IMR-90 (cell line): ENCODE data around the gene C12orf54. TPM values are rescaled to one million over a fixed set of nuclear protein-coding genes. Genes with fewer than 3 reads are reported as not detected.

Experiments
- ATAC-seq: fragments of 200-7000 bp; cut with Tn5 transposase; 2 replicates; pipeline ENCODE4 v1.9.1; 2020; ENCODE audit warnings: low read depth, mild to moderate bottlenecking, moderate library complexity
- BruUV-seq: library from RNA; stranded (reverse); fragments of 400-500 nt; replicated peaks from 2 replicates; lab custom pipeline; 2021; lab: Mats Ljungman, UMichigan
- CTCF ChIA-PET: fragments of 300-600 bp; formaldehyde crosslinking; extraction: SDS; loops from one replicate; lab custom pipeline; 2021; ENCODE audit warnings: antibody characterized with exemption; lab: Yijun Ruan, JAX
- POLR2A ChIA-PET: fragments of 300-600 bp; sonication (Branson Sonifier 250); formaldehyde crosslinking; loops from one replicate; lab custom pipeline; 2022; ENCODE audit warnings: antibody characterized with exemption; ENCODE audit not compliant: unreplicated experiment; lab: Charles Lee
- DNase-seq: peaks from one replicate; pipeline ENCODE4 v3.0.0; 2013
- H2AFZ ChIP-seq: replicated peaks from 2 replicates; pipeline ENCODE3; 2013; ENCODE audit warnings: low read length, mild to moderate bottlenecking; ENCODE audit not compliant: poor library complexity
- H2AK5ac ChIP-seq: 2 replicates; pipeline ENCODE4 v1.6.1; 2013; ENCODE audit warnings: low read depth, low read length, inconsistent platforms
- H2AK9ac ChIP-seq: replicated peaks from 2 replicates; pipeline ENCODE3; 2013; ENCODE audit warnings: mild to moderate bottlenecking, low read depth, low read length, moderate library complexity; ENCODE audit not compliant: poor library complexity
- H2BK120ac ChIP-seq: 2 replicates; pipeline ENCODE4 v1.6.1; 2013; ENCODE audit warnings: low read depth, low read length, inconsistent platforms
- H2BK15ac ChIP-seq: 3 replicates; pipeline ENCODE4 v1.6.1; 2013; ENCODE audit warnings: low read depth, low read length, inconsistent platforms
- H2BK20ac ChIP-seq: 2 replicates; pipeline ENCODE4 v1.6.1; 2013; ENCODE audit warnings: low read depth, mild to moderate bottlenecking, inconsistent platforms, low read length, moderate library complexity
- H2BK5ac ChIP-seq: 2 replicates; pipeline ENCODE4 v1.6.1; 2013; ENCODE audit warnings: mild to moderate bottlenecking, low read depth, low read length, inconsistent platforms; ENCODE audit not compliant: poor library complexity, severe bottlenecking
- H3K14ac ChIP-seq: replicated peaks from 2 replicates; pipeline ENCODE4 v1.6.1; 2013; ENCODE audit warnings: low read depth, low read length, inconsistent platforms
- H3K18ac ChIP-seq: 2 replicates; pipeline ENCODE4 v1.6.1; 2013; ENCODE audit warnings: low read depth, low read length, control low read depth
- H3K23ac ChIP-seq: 2 replicates; pipeline ENCODE4 v1.6.1; 2013; ENCODE audit warnings: low read depth, low read length, inconsistent platforms
- H3K27ac ChIP-seq: 2 replicates; pipeline ENCODE4 v1.5.1; 2013; ENCODE audit warnings: mild to moderate bottlenecking, control low read depth, low read length; ENCODE audit not compliant: insufficient read depth
- H3K27me3 ChIP-seq: 2 replicates; pipeline ENCODE4 v1.6.1; 2013; ENCODE audit warnings: low read length; ENCODE audit not compliant: control insufficient read depth, insufficient read depth
- H3K36me3 ChIP-seq: 2 replicates; pipeline ENCODE4 v1.6.1; 2013; ENCODE audit warnings: low read length, mixed read lengths; ENCODE audit not compliant: control insufficient read depth, insufficient read depth
- H3K4ac ChIP-seq: 2 replicates; pipeline ENCODE4 v1.6.1; 2013; ENCODE audit warnings: low read depth, low read length, inconsistent platforms
- H3K4me1 ChIP-seq: 2 replicates; pipeline ENCODE4 v1.6.1; 2013; ENCODE audit warnings: low read length, mixed read lengths; ENCODE audit not compliant: control insufficient read depth, insufficient read depth
- H3K4me2 ChIP-seq: 2 replicates; pipeline ENCODE4 v1.6.1; 2013; ENCODE audit warnings: low read depth, mild to moderate bottlenecking, control low read depth, low read length, moderate library complexity
- H3K4me3 ChIP-seq: 2 replicates; pipeline ENCODE4 v1.5.1; 2013; ENCODE audit warnings: low read depth, mild to moderate bottlenecking, control low read depth, low read length, moderate library complexity; ENCODE audit not compliant: insufficient read depth
- H3K56ac ChIP-seq: 2 replicates; pipeline ENCODE4 v1.6.1; 2013; ENCODE audit warnings: low read length, inconsistent platforms; ENCODE audit not compliant: insufficient read depth; ENCODE audit errors: extremely low read depth
- H3K79me1 ChIP-seq, 2 experiments: 2 replicates each; pipeline ENCODE4 v1.6.1; 2013; ENCODE audit warnings: low read length in 2 of 2, inconsistent platforms in 1 of 2, low read depth in 1 of 2
- H3K9ac ChIP-seq: 2 replicates; pipeline ENCODE4 v1.6.1; 2013; ENCODE audit warnings: low read depth, low read length, control low read depth
- H3K9me1 ChIP-seq: 2 replicates; pipeline ENCODE4 v1.6.1; 2013; ENCODE audit warnings: low read length, inconsistent platforms; ENCODE audit not compliant: insufficient read depth
- H3K9me3 ChIP-seq: 2 replicates; pipeline ENCODE4 v1.6.1; 2013; ENCODE audit warnings: low read length; ENCODE audit not compliant: control insufficient read depth, insufficient read depth
- H4K20me1 ChIP-seq: 2 replicates; pipeline ENCODE4 v1.6.1; 2013; ENCODE audit warnings: low read length, inconsistent platforms; ENCODE audit not compliant: insufficient read depth
- H4K5ac ChIP-seq: 2 replicates; pipeline ENCODE4 v1.6.1; 2013; ENCODE audit warnings: mild to moderate bottlenecking, low read depth, low read length, control low read depth
- H4K8ac ChIP-seq, 2 experiments: 2 replicates each; pipeline ENCODE4 v1.6.1; 2013; ENCODE audit warnings: low read depth in 2 of 2, low read length in 2 of 2, control low read depth in 1 of 2, inconsistent platforms in 1 of 2
- H4K91ac ChIP-seq: 2 replicates; pipeline ENCODE4 v1.6.1; 2013; ENCODE audit warnings: low read depth, low read length, inconsistent platforms; ENCODE audit not compliant: insufficient read depth
- CHD1 ChIP-seq: IDR thresholded peaks from 2 replicates; pipeline ENCODE4 v1.6.1; 2012; ENCODE audit warnings: low read depth, low read length, improper control_type of control experiment
- FOS ChIP-seq: fragments of 150-350 bp; IDR thresholded peaks from 2 replicates; pipeline ENCODE4 v1.6.1; 2016; ENCODE audit warnings: low read depth, low read length
- MAFK ChIP-seq: IDR thresholded peaks from 2 replicates; pipeline ENCODE4 v1.6.1; 2012; ENCODE audit warnings: low read depth, low read length, improper control_type of control experiment
- MAZ ChIP-seq: IDR thresholded peaks from 2 replicates; pipeline ENCODE4 v1.6.1; 2012; ENCODE audit warnings: low read depth, mild to moderate bottlenecking, low read length, improper control_type of control experiment, moderate library complexity, borderline replicate concordance
- MXI1 ChIP-seq: IDR thresholded peaks from 2 replicates; pipeline ENCODE4 v1.6.1; 2012; ENCODE audit warnings: low read depth, mild to moderate bottlenecking, low read length, moderate library complexity, borderline replicate concordance
- NFE2L2 ChIP-seq: fragments of 150-350 bp; IDR thresholded peaks from 2 replicates; pipeline ENCODE4 v1.6.1; 2016; ENCODE audit warnings: low read depth, mild to moderate bottlenecking, low read length
- RAD21 ChIP-seq: IDR thresholded peaks from 2 replicates; pipeline ENCODE4 v1.6.1; 2012; ENCODE audit warnings: low read length, improper control_type of control experiment
- RCOR1 ChIP-seq: IDR thresholded peaks from 2 replicates; pipeline ENCODE4 v1.6.1; 2012; ENCODE audit warnings: mild to moderate bottlenecking, low read length, improper control_type of control experiment; ENCODE audit not compliant: insufficient replicate concordance
- RFX5 ChIP-seq: IDR thresholded peaks from 2 replicates; pipeline ENCODE4 v1.8.0; 2012; ENCODE audit warnings: low read depth, mild to moderate bottlenecking, low read length, moderate library complexity
- SMC3 ChIP-seq: fragments of 150-350 bp; IDR thresholded peaks from 2 replicates; pipeline ENCODE4 v1.6.1; 2016; ENCODE audit warnings: low read depth, mild to moderate bottlenecking, antibody characterized with exemption, low read length, moderate library complexity
- USF2 ChIP-seq: fragments of 150-350 bp; IDR thresholded peaks from 2 replicates; pipeline ENCODE4 v1.6.1; 2017; ENCODE audit warnings: mild to moderate bottlenecking, antibody characterized with exemption, low read length, low read depth
- WGBS, 2 experiments: methylation state at CpG; one replicate each; pipeline versions ENCODE4 v1.1.5 to v1.1.7; 2013; ENCODE audit warnings: missing lambda C conversion rate in 2 of 2; ENCODE audit not compliant: insufficient read length in 1 of 2; ENCODE audit errors: extremely low coverage in 2 of 2; 5-methylcytosine and 5-hydroxymethylcytosine counted together
- dilution Hi-C: fragments of 300-500 bp; cut with HindIII; formaldehyde crosslinking; loops from one replicate; pipeline ENCODE4 v1.14.3; 2018; ENCODE audit warnings: low sequenced_read_pairs; ENCODE audit not compliant: unreplicated experiment
- in situ Hi-C: fragments of 300-500 bp; cut with MboI; formaldehyde crosslinking; loops from 3 replicates; pipeline ENCODE4 v1.14.3; 2019; ENCODE audit warnings: low sequenced_read_pairs, inconsistent platforms, mixed read lengths
- intact Hi-C: fragments of 100-400 bp; cut with micrococcal nuclease; formaldehyde crosslinking; loops from 2 replicates; pipeline ENCODE4 v1.10.0; 2022
- polyA plus RNA-seq, 3 experiments: library from polyadenylated mRNA; depleted of rRNA; stranded (reverse); fragments of >200 nt; gene quantifications; 2 replicates each; pipeline ENCODE4 v1.2.3, GENCODE V29; 2012; ENCODE audit warnings: low replicate concordance in 1 of 3
- total RNA-seq: library from RNA; depleted of rRNA; stranded (reverse); fragments of >200 nt; gene quantifications from 2 replicates; pipeline ENCODE4 v1.2.3, GENCODE V29; 2012
- TF ChIP-seq, protein P1 (sequence below): conservative IDR thresholded peaks from 2 replicates; pipeline ENCODE4 v1.5.1; 2012; ENCODE audit warnings: mild to moderate bottlenecking, low read depth, low read length, improper control_type of control experiment

Gene C12orf54
- total and polyA plus RNA-seq, 2 of the 4 experiments (the other 2 are of a cell fraction) = not detected

GRCh38 chr12:48451372-48451771 lies 30.9 kb upstream of the C12orf54 start:
- Histone ChIP-seq H3K9me1 (no peaks in the 10 kb centered on the region), H3K56ac (no peak overlapping the region), H2AK9ac (no peak overlapping the region), H4K91ac (no peak overlapping the region), H2AK5ac (no peak overlapping the region), H3K9me3 (no peaks in the 10 kb centered on the region), H3K27me3 (no peaks in the 10 kb centered on the region), H3K4ac (no peak overlapping the region), H3K9ac (no peak overlapping the region), H2BK20ac (no peak overlapping the region), H3K27ac (no peak overlapping the region), H3K4me2 (no peak overlapping the region), H4K8ac (no peak overlapping the region), H2BK5ac (no peak overlapping the region), H3K14ac (no peak overlapping the region), H4K20me1 (no peaks in the 10 kb centered on the region), H2AFZ (no peak overlapping the region), H3K4me3 (no peak overlapping the region), H2BK120ac (no peak overlapping the region), H3K79me1 (no peaks in the 10 kb centered on the region), H3K23ac (no peak overlapping the region), H4K5ac (no peak overlapping the region), H2BK15ac (no peak overlapping the region), H3K4me1 (no peaks in the 10 kb centered on the region), H3K36me3 (no peaks in the 10 kb centered on the region), H3K18ac (no peak overlapping the region)
- DNase-seq (no peak), ATAC-seq (no peak)
- ChIA-PET POLR2A (no interaction called here), CTCF (no interaction called here)
- dilution Hi-C loops (no loop called here), intact Hi-C loops (no loop called here), in situ Hi-C loops (no loop called here)
- no peak for TF ChIP-seq MXI1
- no peak for TF ChIP-seq RFX5
- TF ChIP-seq RAD21 = no peak
- no peak for TF ChIP-seq NFE2L2
- no peak for TF ChIP-seq RCOR1
- TF ChIP-seq MAZ = no peak
- TF ChIP-seq FOS = no peak
- TF ChIP-seq MAFK = no peak
- TF ChIP-seq, protein P1, sequence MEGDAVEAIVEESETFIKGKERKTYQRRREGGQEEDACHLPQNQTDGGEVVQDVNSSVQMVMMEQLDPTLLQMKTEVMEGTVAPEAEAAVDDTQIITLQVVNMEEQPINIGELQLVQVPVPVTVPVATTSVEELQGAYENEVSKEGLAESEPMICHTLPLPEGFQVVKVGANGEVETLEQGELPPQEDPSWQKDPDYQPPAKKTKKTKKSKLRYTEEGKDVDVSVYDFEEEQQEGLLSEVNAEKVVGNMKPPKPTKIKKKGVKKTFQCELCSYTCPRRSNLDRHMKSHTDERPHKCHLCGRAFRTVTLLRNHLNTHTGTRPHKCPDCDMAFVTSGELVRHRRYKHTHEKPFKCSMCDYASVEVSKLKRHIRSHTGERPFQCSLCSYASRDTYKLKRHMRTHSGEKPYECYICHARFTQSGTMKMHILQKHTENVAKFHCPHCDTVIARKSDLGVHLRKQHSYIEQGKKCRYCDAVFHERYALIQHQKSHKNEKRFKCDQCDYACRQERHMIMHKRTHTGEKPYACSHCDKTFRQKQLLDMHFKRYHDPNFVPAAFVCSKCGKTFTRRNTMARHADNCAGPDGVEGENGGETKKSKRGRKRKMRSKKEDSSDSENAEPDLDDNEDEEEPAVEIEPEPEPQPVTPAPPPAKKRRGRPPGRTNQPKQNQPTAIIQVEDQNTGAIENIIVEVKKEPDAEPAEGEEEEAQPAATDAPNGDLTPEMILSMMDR = no peak
- TF ChIP-seq USF2 = no peak
- no peak for TF ChIP-seq SMC3
- no peak for TF ChIP-seq CHD1
- no TSS peak for BruUV-seq
- no CpG with 5 or more reads among the region's 1 CpG for WGBS, 2 experiments
